Left colon (tissue), 2 donors: Measurements from ENCODE around the gene FBXO5. TPM values are rescaled to one million over a fixed set of nuclear protein-coding genes. Genes with fewer than 3 reads are reported as not detected.

Experiments
- total RNA-seq, 2 donors: library from RNA; stranded (reverse); fragmentation: NEBNext Ultra II Directional; extraction: Animal tissue kit (Norgen Biotek cat#: 25700); gene quantifications; one replicate each; pipeline ENCODE4 v1.2.1, GENCODE V29; 2021
- donor health status: DM: no; HTN: no; CAD: no.
- donor health status: DM: yes; HTN: yes; CAD: no.

Gene FBXO5
- total RNA-seq, 2 donors from 2014 or later = 3.7 to 4.5 TPM

Other genes starting within 250 kb of the FBXO5 start
- gene VIP, start 232.2 kb downstream of the FBXO5 start, total RNA-seq = 10 to 100 TPM in 1 of 2 donors, 1 to 10 TPM in 1; 9.0 to 11.5 TPM
- gene MTRF1L, start 19.7 kb upstream of the FBXO5 start, total RNA-seq = 10 to 100 TPM; 18.5 to 25.2 TPM
- under 1 TPM; 0.40 to 0.61 TPM for gene RGS17, start 148.2 kb upstream of the FBXO5 start, total RNA-seq